Omental fat pad (tissue), 4 donors: ENCODE data around the gene HMCN1. TPM values are rescaled to one million over a fixed set of nuclear protein-coding genes. Genes with fewer than 3 reads are reported as not detected.
A peak's percentile ranks its signal among the peaks of the same experiment; 100 is the strongest.

Experiments used
- ATAC-seq: fragments of 150-250 bp; one replicate; pipeline ENCODE4 v1.9.1; 2016; ENCODE audit warnings: mild to moderate bottlenecking, moderate library complexity; ENCODE audit not compliant: low FRiP score
- DNase-seq: peaks from one replicate; pipeline ENCODE4 v3.0.0-alpha.2; 2019; ENCODE audit warnings: low spot score
- total RNA-seq, 4 donors: library from RNA; depleted of rRNA; stranded (reverse); fragments of >200 nt; gene quantifications; one replicate each; pipeline ENCODE4 v1.1.0, GENCODE V29; 2016
- TF ChIP-seq, protein P1 (sequence below), 3 donors: fragments of 450-650 bp; IDR thresholded peaks; one replicate each; pipeline ENCODE4 v1.5.1; 2016 to 2017; ENCODE audit warnings: antibody characterized with exemption in 3 of 3, mild to moderate bottlenecking in 3 of 3, moderate library complexity in 2 of 3

HMCN1 gene
- total RNA-seq, 4 donors from 2014 or later: 5.2 to 45.9 (median 12.7) TPM

DNA sequence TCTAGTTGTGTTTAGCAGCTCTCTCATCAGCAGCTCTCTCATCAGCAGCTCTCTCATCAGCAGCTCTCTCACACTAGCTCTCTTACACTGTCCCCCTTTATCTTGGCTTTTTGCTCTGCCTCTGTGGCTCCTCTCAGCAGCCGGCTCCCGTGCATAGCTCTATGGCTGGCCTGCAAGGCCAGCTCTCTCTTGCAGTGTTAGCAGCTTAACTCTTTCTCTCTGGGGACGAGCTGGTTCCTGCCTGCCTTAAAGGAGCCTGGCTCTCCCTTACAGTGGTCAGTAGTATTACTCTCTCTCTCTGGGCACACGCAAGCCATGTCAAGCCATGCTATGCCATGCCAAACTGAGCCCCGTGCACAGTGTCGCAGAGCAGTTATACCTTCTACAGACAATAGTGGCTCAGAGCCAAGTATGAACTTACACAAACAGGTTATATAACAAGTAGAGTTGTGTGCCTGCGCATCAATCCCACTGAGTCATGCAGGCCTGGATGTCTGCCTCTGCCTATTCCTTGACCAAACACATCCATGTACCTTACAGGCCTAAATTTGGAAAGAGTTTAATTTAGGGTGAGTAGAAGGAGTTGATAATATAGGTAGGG lies 345.0 kb downstream of the HMCN1 start:
- no peak for ATAC-seq
- TF ChIP-seq, protein P1, sequence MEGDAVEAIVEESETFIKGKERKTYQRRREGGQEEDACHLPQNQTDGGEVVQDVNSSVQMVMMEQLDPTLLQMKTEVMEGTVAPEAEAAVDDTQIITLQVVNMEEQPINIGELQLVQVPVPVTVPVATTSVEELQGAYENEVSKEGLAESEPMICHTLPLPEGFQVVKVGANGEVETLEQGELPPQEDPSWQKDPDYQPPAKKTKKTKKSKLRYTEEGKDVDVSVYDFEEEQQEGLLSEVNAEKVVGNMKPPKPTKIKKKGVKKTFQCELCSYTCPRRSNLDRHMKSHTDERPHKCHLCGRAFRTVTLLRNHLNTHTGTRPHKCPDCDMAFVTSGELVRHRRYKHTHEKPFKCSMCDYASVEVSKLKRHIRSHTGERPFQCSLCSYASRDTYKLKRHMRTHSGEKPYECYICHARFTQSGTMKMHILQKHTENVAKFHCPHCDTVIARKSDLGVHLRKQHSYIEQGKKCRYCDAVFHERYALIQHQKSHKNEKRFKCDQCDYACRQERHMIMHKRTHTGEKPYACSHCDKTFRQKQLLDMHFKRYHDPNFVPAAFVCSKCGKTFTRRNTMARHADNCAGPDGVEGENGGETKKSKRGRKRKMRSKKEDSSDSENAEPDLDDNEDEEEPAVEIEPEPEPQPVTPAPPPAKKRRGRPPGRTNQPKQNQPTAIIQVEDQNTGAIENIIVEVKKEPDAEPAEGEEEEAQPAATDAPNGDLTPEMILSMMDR (IDR thresholded peaks at IDR 0.05): no peak
- no peak for DNase-seq

DNA sequence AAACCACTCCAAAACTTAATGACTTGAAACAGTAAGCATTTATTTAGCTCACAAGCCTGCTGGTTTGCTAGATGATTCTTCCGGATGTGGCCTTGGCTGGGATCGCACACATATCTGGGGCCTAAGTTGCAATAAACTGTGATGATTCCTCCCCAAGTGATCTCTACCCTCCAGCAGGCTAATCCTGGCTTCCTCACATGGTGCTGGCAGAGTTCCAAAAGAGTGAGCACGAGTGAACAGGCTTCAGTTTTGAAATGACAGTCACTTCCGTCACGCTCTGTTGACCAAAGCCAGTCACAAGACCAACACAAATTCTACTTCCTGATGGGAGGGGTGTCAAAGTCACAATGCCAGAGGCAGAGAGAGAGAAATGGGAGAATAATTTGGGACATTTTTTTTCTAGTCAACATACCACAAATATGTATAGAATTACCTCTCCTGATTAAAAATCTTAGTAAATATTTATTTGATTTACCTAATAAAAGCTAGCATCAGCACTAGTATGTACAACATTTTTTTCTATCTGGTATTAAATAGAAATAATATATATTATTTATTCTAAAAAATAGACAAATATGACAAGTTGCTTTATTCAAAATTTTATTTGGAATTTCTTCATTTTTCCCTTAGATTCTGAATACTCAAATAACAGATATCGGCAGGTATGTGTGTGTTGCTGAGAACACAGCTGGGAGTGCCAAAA lies 348.2 kb downstream of the HMCN1 start:
- DNase-seq (peak; percentile 55), ATAC-seq (peak; percentile 48)
- TF ChIP-seq, protein P1 (IDR thresholded peaks at IDR 0.05): no peak

DNA sequence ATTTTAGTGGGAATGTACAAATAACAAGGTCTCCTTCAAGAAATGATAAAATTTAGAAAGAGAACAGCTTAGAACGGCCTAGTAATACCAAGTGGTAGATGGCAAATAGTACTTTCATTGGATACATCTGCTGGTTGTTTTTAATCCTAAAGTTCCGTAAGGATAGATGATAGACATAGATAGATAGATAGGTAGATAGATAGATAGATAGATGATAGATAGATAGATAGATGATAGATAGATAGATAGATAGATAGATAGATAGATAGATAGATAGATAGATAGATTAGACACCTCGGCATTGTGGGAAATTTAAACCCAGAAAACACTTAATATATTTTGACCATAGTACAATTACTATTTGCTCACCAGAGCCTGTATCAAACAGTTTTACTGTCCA lies 352.4 kb downstream of the HMCN1 start:
- ATAC-seq (no peak), DNase-seq (no peak)
- TF ChIP-seq, protein P1 (IDR thresholded peaks at IDR 0.05): no peak

DNA sequence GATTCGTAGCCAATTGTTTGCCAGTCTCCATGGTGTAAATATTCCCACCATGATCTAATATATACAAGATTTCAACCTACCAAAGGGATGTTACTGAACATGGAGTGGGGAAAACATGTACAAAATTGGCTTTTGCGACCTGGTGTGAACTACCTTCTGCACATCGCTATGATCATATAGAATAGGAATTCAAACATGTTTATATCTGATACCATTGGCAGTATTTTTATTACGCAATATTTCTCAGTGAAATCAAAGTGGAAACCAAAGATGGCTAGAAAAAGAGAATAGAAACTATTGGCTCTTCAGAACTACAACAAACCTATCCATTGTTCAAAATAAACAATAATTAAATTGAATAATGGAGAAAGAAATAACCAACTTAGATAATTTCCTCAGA lies 355.7 kb downstream of the HMCN1 start:
- ATAC-seq (no peak), DNase-seq (no peak)
- TF ChIP-seq, protein P1 (IDR thresholded peaks at IDR 0.05): no peak

DNA sequence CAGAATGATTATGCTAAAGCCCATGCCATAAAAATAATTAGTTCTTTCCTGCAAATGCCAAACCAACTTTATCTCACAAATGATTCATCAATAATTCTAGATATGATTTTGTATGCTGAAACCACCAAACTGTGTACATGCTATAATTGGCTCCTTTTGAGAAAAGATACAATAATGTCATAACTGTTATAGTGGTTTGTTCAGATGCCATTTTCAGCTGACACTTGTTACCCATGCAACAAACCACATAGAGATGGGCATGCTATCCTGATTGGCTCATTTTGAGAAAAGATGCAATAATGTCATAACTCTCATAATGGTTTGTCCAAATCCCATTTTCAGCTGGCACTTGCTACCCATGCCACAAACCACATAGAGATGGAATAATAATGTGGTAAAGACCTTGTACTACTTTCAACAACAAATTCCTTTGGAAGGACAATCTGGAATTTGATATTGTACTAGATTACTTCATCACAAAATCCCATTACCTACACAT lies 357.1 kb downstream of the HMCN1 start:
- DNase-seq: no peak
- TF ChIP-seq, protein P1 (IDR thresholded peaks at IDR 0.05): no peak
- no peak for ATAC-seq

DNA sequence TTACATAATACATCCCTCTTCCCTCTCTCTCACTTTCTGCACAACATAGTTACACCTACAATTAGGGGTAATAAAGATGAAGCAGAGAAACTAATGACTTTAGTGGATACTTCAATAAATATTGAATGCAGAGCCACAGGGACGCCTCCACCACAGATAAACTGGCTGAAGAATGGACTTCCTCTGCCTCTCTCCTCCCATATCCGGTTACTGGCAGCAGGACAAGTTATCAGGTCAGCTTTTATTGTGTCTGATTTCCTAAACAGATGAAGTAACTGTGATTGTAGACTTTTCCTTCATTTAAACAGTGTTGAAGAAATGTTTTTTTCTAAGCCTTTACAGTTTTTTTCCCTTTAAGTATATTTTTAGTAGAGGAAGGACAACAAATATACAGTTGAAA lies 359.2 kb downstream of the HMCN1 start:
- DNase-seq (no peak), ATAC-seq (no peak)
- TF ChIP-seq, protein P1 (IDR thresholded peaks at IDR 0.05): no peak

DNA sequence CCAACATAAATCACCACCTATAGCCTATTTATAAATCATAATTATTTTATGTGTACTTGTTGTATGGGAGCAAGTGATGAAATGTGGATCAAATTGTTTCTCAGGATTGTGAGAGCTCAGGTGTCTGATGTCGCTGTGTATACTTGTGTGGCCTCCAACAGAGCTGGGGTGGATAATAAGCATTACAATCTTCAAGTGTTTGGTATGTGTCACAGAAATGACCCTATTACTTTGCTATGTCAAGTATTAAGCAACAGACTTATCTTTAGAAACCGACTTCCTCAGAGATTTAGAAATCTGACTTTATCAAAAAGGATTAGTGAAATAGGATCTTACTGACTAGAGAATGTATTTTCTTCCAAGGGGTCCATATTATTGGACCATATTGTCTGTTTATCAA lies 360.0 kb downstream of the HMCN1 start:
- DNase-seq (no peak), ATAC-seq (no peak)
- TF ChIP-seq, protein P1 (IDR thresholded peaks at IDR 0.05): no peak
